ENCODE results near the gene TRIM2.

The TRIM2 gene

DNA sequence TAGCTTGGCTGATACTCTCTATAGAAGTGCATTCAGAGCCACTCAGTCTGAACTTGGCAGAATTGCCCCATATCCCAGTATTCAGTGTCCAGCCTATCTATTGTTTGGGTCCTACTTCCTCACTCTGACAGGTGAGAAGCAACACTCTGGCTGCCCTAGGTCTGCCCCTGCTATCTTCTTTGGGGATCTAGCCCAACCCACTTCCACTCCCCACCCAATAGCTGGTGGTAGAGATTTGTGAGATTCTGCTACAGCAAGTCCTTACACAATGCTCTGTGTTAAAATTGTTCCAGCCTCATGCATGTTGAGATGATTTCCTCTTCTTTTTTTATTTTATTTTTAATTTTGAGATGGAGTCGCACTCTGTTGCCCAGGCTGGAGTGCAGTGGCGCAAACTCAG is 67.6 kb downstream of the TRIM2 start:
- DNase-seq (ENCODE audit: low read depth in 2 of 3, low spot score in 2 of 3) = no peak

DNA sequence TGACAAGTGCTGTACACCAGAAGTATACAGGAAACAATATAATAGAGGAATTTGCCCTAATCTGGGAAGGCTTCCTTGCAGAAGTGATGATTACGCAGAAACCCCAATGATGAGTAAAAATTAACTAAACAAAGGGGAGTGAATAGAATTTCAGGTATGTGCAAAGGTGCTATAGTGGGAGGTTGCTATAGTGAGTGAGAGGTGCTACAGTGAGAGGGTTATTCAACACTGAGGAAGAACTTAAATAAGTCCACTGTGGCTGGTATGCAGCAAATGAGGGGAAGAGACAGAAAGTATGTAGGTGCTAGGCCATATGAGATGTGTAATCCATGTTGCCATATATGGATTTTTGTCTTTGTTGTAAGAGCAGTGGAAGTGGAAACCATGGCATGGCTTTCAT is 69.5 kb downstream of the TRIM2 start:
- no peak for DNase-seq (ENCODE audit: low read depth in 2 of 3, low spot score in 2 of 3)

DNA sequence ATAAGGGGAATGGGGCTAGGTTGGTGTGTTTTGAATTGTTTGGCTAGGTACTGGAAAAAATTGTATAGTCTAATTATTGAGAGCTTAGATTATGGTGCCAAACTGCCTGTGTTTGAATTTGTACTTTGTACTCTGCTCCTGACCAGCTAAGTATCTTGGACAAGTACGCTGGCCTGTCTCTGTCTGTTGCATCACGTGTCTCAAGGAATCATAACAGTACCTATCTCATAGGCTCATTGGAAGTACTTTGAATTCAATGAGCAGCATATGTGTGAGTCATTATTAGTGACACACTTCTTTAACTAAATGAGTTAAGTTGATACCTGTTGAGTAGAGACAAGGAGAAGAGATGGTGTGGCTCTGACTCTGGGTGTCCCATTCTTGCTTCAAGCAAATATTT is 70.7 kb downstream of the TRIM2 start:
- DNase-seq (ENCODE audit: low read depth in 2 of 3, low spot score in 2 of 3) = no peak

DNA sequence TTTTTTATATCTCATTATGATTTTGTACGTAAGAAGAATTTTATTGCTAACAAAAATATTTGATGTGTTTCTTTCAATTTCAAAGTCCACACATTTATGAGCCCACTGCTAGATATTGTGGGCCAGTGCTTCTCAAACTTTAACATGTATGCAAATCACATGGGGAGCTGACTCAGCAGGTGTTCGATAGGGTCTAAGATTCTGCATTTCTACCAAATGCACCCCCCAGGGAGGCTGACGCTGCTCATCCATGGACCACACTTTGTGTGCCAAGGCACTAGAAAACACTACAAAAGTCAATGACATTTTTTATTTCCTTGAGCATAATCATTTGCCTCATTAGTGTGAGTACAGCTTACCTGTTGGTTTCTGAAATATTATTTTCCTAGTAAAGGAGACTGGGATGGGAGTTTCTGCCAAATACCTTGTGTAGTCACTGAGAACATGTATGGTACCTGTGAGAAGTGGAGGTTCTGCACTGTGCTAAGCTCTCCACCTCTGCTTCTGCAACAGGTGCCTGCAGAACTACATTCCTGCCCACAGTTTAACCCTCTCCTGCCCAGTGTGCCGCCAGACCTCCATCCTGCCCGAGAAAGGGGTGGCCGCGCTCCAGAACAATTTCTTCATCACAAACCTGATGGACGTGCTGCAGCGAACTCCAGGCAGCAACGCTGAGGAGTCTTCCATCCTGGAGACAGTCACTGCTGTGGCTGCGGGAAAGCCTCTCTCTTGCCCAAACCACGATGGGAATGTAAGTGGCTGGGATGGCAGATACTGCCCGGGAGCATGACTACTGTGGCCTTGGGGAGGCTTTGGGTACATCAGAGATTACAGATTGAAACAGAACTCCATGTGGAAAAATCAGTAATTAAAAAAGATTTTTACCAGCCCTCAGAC is 71.4 kb downstream of the TRIM2 start:
- DNase-seq (ENCODE audit: low read depth in 2 of 3, low spot score in 2 of 3) = no peak

DNA sequence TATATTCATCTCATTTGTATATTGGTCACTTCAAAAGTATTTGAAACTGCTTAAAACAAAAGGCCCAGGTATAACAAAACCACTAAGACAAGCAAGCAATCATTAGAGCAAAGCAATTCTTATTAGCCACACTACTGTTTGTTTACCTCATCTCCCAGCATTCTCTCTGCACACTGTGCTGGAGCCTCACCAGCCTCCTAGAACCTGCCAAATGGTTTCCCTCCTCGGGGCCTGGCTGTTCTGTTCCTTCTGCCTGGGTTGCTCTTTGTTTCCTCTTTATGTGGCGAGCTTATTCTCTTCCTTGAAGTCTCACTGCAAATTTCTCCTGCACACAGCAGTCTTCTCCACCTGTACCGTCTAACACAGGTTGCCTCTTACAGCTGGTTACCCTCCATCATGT is 72.7 kb downstream of the TRIM2 start:
- DNase-seq (ENCODE audit: low read depth in 2 of 3, low spot score in 2 of 3) = no peak

DNA sequence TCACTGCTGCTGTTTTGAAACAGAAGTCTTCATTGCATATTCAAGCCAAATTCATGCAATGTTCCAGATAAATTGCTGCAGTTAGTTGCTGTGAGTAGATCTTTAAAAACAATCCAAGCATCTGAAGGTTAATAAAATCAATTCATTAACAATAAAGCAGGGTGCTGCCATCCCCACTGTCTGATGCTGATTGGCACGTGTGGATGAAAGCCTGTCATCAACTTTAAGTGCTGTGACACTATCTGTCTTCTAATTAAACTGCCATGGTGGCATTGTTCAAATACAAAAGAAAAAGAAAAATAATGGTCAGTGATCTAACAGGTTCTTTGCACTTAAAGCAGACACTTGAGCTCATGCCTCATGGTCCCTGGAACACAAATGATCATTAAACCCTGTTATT is 77.2 kb downstream of the TRIM2 start:
- DNase-seq (ENCODE audit: low read depth in 2 of 3, low spot score in 2 of 3) = no peak

DNA sequence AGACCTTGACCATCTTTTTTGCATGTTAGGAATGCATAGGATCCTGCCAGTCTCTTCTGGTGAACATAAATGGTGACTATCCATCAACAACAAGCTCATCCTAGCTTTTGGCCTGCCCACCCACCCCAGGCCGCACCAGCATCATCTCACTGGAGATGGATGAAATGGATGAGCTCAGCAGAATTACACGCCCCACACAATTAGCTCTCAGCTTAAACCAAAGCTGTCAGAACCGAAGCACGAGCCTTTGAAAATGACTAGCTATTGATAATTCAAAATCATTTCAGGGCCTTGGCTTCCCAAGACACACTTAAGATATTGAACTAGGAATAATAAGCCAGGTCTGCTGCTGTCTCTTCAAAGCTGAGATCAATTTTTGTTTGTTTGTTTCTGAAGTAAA is 77.8 kb downstream of the TRIM2 start:
- DNase-seq (ENCODE audit: low read depth in 2 of 3, low spot score in 2 of 3) = no peak

DNA sequence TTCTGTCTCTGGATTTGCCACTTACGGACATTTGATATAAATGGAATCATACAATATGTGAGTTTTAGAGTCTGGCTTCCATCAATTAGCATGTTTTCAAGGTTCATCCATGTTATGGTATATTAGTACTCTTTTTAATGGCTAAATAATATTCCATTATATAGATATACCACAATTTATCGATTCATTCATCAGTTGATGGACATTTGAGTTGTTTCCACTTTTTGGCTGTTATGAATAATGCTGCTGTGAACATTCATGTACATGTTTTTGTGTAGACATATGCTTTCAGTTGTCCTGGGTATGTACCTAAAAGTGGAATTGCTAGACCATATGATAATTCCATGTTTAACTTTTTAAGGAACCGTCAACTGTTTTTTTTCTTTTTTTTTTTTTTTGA is 79.0 kb downstream of the TRIM2 start:
- no peak for DNase-seq (ENCODE audit: low read depth in 2 of 3, low spot score in 2 of 3)

DNA sequence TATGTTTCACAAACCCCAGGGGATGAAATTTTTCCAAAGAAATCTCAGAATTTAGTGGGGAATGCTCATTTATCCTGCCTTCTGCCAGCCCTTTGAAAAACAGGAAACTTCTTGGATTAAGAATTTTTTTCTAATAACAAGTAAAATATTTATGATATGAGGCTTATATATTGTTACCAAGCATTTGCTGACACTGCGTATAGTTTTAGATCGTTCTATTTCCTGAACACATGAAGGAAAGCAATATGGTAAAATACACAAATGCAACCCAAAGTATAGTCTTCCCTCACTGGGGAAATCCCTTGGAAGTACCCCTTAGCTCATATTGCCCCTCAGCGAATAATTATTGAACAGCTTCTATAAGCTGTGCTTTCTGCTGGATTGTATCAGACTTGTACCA is 85.9 kb downstream of the TRIM2 start:
- no peak for DNase-seq (ENCODE audit: low read depth in 2 of 3, low spot score in 2 of 3)

DNA sequence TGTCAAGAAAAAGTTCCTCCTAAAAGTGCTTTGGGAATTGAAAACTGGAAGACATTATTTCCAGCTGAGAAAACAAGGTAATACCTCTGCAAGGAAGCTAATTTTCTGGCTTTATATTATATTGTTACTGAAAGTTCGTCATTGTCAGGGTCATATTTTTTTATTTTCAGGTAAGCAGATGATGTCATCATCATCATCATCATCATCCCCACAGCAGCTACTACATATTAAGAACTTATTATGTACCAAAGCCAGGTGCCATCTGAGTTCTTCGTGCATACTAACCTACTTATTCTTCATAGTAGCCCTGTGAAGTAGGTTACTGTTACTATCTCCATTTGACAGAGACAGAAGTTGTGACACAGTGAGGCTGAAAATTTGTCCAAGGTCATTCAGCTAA is 87.3 kb downstream of the TRIM2 start:
- DNase-seq (ENCODE audit: low read depth in 2 of 3, low spot score in 2 of 3) = no peak

DNA sequence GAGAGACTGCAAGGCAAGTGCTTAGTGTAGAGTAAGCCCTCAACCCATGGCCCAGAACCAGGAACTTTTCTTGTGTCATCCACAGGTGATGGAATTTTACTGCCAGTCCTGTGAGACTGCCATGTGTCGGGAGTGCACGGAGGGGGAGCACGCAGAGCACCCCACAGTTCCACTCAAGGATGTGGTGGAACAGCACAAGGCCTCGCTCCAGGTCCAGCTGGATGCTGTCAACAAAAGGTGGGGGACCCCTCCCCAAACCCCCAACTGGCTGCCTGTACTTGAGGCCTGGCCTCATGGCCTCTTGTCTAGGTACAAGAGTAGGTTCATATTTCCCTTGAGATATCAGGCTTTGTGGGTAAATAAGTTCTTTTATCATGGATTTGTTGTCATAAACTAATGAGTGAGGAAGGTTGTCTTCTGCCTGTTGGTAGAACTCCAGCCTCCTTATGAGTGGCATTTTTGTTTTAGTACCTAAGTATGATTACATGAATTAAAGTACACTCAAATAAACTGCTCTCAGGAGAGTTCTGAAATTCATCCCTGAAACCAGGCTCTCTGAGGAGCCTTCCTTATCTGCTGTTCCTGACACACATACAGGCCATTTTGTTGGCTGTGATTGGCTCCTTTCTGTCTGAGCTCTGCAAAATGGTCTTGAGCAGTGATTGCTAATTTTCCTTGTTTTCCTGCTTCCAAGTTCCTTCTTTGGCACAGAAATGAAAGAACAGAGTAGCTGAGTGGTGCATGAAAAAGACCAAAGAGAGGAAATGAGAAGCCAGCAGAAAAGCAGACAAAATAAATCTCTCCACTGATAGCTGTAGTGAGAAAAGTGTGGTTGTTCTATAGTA is 88.9 kb downstream of the TRIM2 start:
- no peak for DNase-seq (ENCODE audit: low read depth in 2 of 3, low spot score in 2 of 3)

DNA sequence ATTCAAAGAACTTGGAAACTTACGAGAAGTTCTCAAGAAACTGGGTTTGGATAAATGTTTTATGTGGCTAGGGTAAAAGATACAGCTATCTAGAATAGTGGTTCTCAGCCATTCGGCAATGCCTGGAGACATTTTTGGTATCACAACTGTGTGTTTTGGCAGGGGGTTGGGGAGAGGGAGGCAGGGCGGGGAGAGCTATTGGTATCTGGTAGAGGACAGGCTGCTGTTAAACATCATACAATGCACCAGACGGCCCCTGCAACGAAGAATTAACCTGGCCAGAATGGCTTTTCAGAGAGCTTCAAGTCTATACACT is 89.5 kb downstream of the TRIM2 start:
- no peak for DNase-seq (ENCODE audit: low read depth in 2 of 3, low spot score in 2 of 3)

DNA sequence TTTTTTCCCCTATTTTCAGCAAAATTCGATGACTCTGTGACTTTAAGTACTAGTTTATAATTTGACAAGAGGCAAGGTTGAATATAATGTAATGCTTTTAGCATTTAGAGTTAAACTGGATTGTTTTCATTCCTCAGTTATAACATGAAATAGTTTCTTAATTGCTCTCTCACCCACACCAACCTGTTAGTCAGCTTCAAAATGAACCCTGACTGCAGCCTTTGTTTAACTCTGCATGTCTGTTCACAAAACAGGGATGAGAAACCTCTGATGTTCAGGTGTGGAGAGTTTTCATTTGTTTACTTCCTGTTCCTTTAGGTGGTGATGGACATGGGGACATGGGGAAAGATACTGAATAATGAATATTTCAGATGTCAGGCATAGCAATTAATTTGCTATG is 90.4 kb downstream of the TRIM2 start:
- no peak for DNase-seq (ENCODE audit: low read depth in 2 of 3, low spot score in 2 of 3)

DNA sequence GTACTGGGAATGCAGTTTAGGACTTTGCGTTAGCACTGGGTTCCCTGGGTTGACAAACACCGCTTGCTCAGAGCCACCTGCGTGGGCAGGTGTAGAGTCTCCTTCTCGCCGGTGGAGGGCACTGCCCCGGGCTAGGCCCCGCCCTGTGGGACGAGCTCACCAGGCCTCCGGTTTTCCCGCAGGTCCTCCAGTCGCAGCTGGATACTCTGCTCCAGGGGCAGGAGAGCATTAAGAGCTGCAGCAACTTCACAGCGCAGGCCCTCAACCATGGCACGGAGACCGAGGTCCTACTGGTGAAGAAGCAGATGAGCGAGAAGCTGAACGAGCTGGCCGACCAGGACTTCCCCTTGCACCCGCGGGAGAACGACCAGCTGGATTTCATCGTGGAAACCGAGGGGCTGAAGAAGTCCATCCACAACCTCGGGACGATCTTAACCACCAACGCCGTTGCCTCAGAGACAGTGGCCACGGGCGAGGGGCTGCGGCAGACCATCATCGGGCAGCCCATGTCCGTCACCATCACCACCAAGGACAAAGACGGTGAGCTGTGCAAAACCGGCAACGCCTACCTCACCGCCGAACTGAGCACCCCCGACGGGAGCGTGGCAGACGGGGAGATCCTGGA is 91.0 kb downstream of the TRIM2 start:
- no peak for DNase-seq (ENCODE audit: low read depth in 2 of 3, low spot score in 2 of 3)

DNA sequence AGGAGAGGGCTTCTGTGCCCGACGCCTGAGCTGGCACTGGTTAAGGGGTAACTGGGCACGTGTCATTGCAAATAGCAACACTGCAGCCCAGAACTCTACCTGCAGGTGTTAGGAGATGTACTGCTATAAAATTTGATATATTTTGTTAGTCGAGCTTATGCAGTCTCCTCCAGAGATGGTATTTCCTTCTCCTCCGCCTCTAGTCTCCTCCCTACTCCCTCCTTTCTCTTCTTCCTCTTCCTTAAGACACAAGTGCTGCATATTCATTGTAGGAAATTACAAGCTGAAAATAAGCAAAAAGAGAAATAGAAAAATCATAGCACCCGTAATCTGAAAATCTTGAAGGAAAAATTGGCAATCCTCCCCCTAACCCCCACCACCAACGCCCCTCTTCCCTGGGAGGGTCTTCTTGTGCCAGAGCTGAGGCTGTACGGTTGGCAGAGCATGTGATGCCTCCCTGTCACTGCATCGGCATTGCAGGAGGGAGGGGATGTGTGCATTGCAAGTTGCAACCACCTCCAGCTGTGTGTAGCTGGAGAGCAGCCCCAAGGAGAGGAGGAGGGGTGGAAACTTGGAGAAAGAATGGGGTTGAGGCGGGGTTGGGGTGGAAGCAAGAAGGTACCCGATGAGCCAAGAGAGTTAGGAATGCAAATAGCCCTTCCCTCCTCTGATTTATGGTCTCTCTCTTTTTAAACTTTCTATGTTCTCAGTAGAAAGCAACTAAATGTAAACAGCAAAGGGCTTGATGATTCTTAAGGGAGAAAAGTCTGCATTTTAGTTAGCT is 92.0 kb downstream of the TRIM2 start:
- DNase-seq (ENCODE audit: low read depth in 2 of 3, low spot score in 2 of 3) = no peak

DNA sequence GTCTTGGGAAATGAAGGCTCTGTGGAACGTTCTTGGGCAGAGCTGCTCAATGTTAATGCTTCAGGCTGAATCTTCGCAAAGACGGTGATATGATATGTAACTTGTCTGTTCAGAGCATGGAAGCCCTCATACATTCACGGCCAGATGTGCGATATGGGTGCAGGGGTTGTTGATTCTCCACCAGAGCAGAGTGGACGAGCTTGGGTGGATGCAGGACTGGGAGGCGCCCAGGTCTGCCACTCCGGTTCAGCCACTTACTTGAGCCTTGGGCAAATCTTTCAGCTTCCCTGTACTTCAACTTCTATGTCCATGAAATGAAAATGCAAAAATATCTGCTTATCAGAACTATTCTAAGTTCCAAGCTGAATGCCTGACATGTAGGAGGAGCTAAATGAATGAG is 92.9 kb downstream of the TRIM2 start:
- no peak for DNase-seq (ENCODE audit: low read depth in 2 of 3, low spot score in 2 of 3)

DNA sequence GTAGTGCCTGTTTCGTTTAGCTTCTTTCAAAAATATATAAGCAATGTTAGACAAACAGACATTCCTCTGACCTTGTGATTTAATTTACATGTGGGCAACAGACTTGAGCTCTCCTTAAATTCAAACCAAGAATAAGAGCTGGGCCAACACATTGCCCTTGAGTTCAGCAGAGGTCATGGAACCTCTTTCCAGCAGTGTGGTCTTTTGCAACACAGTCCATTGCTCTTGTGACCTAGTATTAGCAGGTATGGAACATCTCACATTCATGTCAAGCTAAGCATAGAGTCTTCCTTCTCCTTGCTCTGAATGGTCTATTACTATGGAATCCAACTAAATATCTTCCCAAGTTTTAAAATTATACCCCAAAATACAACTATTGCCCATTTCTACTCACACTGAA is 106.5 kb downstream of the TRIM2 start:
- DNase-seq (ENCODE audit: low read depth in 2 of 3, low spot score in 2 of 3) = no peak

DNA sequence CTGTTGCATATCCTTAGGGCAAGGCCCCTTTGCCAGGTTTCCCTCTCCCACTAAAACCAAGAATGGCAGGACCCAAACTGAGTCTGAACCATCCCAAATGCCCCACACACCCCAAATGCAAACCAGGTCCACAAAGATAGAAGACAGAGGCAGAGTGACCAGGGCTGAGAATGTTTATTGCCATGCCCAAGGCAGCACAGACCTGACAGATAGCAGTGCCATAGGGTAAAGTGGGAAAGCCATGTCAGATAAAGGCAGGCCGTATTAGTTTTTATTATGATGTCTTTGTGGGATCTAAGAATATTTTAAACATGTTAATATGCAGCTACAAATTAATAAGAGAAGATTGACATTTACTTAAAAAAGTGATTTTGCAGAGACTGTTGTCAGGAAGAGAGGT is 110.7 kb downstream of the TRIM2 start:
- no peak for DNase-seq (ENCODE audit: low read depth in 2 of 3, low spot score in 2 of 3)

DNA sequence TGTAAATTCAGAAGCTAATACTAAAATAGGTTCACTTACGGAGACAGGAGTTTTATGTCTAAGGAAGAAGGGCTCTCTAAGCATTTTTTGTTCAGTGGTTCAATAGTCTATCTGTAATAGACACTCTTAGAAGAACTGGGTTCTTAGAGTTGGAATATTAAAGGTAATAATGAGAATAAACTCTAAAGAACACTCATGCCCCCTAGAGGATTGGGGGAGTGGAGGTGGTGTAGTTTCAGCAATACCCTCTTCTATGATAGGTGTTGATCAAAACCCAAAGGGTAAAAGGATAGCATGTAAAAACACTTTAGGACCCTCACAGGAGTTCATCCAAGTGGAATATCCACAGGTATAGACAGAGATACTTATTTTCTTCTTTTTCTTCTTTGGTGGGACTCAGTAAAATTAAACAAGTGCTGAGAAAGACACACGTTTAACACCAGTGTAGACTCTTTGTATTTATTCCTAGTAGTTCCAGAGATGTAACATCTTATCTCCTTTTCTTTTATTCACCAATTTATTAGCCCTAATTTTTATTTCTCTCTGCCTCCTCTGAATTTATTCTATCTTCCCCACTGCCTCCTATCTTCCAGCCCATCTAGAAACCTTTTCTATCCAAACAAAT is 114.6 kb downstream of the TRIM2 start:
- DNase-seq (ENCODE audit: low read depth in 2 of 3, low spot score in 2 of 3) = no peak

DNA sequence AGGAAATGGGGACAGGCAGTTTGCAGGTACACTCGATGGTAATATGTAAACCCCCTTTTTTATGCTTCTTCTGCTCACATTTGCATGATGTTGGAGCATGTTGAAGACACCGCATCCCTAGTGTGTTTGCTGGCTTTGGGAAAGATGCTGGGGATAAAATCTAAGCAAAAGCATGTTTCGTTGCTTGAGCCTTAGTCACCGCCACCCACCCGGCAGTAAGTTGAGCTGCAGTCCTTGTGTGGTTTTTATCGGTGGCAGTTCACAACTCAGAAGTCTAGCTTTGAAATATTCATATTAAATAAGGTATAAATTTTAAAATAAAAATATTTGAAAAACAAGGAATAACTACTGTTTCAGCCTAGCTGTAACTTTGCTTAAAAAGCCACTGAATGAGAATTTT is 118.5 kb downstream of the TRIM2 start:
- DNase-seq (ENCODE audit: low read depth in 2 of 3, low spot score in 2 of 3) = no peak

DNA sequence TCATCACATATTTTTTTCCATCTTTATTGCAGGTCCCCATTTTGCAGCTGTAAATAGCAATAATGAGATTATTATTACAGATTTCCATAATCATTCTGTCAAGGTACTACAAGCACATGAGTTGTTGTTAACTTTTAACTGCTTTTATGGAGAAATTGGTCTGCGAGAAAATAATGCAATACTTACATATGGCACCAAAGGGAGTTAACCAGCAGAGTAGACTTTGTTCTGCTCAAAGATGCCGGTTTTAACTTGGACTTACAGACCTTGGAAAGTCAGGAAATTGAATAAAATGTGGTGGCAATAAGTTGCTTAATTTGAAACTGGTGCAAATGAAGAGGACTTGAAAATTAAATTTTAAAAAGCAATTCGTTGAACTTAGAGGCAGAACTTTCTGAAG is 119.8 kb downstream of the TRIM2 start:
- no peak for DNase-seq (ENCODE audit: low read depth in 2 of 3, low spot score in 2 of 3)
